Measurements from ENCODE around the gene PRUNE1.

DNA sequence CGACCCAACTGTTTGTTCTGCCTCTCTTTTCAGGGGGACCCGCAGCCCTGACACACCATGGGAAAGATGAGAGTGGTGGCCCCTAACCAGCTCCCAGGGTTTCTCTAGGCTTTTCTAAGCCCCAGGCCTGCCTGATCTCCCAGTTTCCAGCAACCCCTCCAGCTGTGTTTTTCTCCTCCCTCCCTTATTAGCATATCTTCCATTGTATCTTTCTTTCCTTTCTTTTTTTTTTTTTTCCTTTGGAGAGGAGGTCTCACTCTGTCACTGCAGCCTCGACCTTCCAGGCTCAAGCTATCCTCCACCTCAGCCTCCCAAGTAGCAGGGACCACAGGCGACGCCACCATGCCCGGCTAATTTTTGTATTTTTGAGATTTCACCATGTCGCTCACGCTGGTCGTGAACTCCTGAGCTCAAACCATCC lies 31.8 kb upstream of the PRUNE1 start:
- TF ChIP-seq CREM (CRISPR knock-in tag; IDR thresholded peaks at IDR 0.05) (no peak), ZNF121 (CRISPR knock-in tag; IDR thresholded peaks at IDR 0.05) (no peak), TEAD1 (CRISPR knock-in tag; IDR thresholded peaks at IDR 0.05) (no peak)
